A549 (cell line): Measurements from ENCODE around the gene HCFC1R1. TPM values are rescaled to one million over a fixed set of nuclear protein-coding genes. Genes with fewer than 3 reads are reported as not detected.

ENCODE experiments used
- ATAC-seq, 2 experiments: fragments of 200-7000 bp in 1 of 2; fragments of >200 bp in 1 of 2; cut with Nextera tagmentation in 1 of 2; cut with Tn5 transposase in 1 of 2; 3 replicates each; pipeline versions ENCODE4 v1.8.0 to v1.9.1; 2018 to 2020; ENCODE audit warnings: mild to moderate bottlenecking in 1 of 2, moderate library complexity in 1 of 2
- CTCF ChIA-PET: fragments of 300-600 bp; sonication (Branson Sonifier 250); formaldehyde crosslinking; extraction: SDS; loops from one replicate; lab custom pipeline; 2021; ENCODE audit warnings: antibody characterized with exemption, inconsistent platforms; lab: Yijun Ruan, JAX
- POLR2A ChIA-PET: fragments of 350-600 bp; formaldehyde crosslinking; extraction: SDS; loops from one replicate; lab custom pipeline; 2021; ENCODE audit warnings: antibody characterized with exemption, inconsistent platforms; lab: Yijun Ruan, JAX
- DNase-seq, 2 experiments: peaks; one replicate each; pipeline versions ENCODE4 v3.0.0 to v3.0.0-alpha.2; 2011 to 2016; ENCODE audit warnings: low read depth in 1 of 2, low spot score in 1 of 2
- FAIRE-seq: peaks from 2 replicates; lab custom pipeline; 2011; peaks lifted over from hg19 to GRCh38; lab: Jason Lieb, UNC
- H3K27ac ChIP-seq, 2 experiments: fragments of >200 bp; sonication (Bioruptor Twin); formaldehyde crosslinking; 3 replicates each; pipeline ENCODE4 v1.5.1; 2016 to 2017
- H3K4me1 ChIP-seq: fragments of >200 bp; sonication (Bioruptor Twin); formaldehyde crosslinking; 3 replicates; pipeline ENCODE4 v1.6.1; 2016
- H3K4me2 ChIP-seq: fragments of >200 bp; sonication (Bioruptor Twin); formaldehyde crosslinking; 3 replicates; pipeline ENCODE4 v1.6.1; 2016
- H3K4me3 ChIP-seq: fragments of >200 bp; sonication (Bioruptor Twin); formaldehyde crosslinking; 3 replicates; pipeline ENCODE4 v1.5.1; 2016
- H3K9me3 ChIP-seq: fragments of >200 bp; sonication (Bioruptor Twin); formaldehyde crosslinking; 3 replicates; pipeline ENCODE4 v1.6.1; 2016
- BCL3 ChIP-seq: fragments of >200 bp; sonication (Bioruptor Twin); formaldehyde crosslinking; IDR thresholded peaks from 3 replicates; pipeline ENCODE4 v1.6.1; 2016
- CEBPB ChIP-seq, 2 experiments: fragments of >200 bp in 1 of 2; sonication (Bioruptor Twin) in 1 of 2; formaldehyde crosslinking in 1 of 2; IDR thresholded peaks; 2 replicates each; pipeline ENCODE4 v1.6.1; 2012 to 2016
- EHF ChIP-seq: fragments of 250-450 bp; sonication (Bioruptor Pico); IDR thresholded peaks from 2 replicates; pipeline ENCODE4 v1.5.0; 2020; ENCODE audit warnings: mild to moderate bottlenecking
- ELK1 ChIP-seq: fragments of 150-350 bp; IDR thresholded peaks from 2 replicates; pipeline ENCODE4 v1.6.1; 2014; ENCODE audit warnings: low read depth, mild to moderate bottlenecking, low read length
- FOSL2 ChIP-seq, 2 experiments: fragments of 450-650 bp in 1 of 2; fragments of >200 bp in 1 of 2; sonication (Bioruptor Twin) in 1 of 2; formaldehyde crosslinking; IDR thresholded peaks; 2 replicates each; pipeline versions ENCODE4 v1.5.0 to v1.6.1; 2016 to 2020; ENCODE audit warnings: mild to moderate bottlenecking in 1 of 2, moderate library complexity in 1 of 2
- FOXS1 ChIP-seq: fragments of 250-450 bp; sonication (Bioruptor Pico); IDR thresholded peaks from 2 replicates; pipeline ENCODE4 v1.5.0; 2020; ENCODE audit warnings: mild to moderate bottlenecking, moderate library complexity
- HES2 ChIP-seq: fragments of >200 bp; sonication (Bioruptor Twin); formaldehyde crosslinking; IDR thresholded peaks from 2 replicates; pipeline ENCODE4 v1.6.1; 2016
- HMGXB4 ChIP-seq: fragments of 250-450 bp; sonication (Bioruptor Pico); IDR thresholded peaks from 2 replicates; pipeline ENCODE4 v1.5.0; 2021; ENCODE audit warnings: mild to moderate bottlenecking, moderate library complexity, borderline replicate concordance
- HOXA7 ChIP-seq: fragments of 250-450 bp; sonication (Bioruptor Pico); IDR thresholded peaks from 2 replicates; pipeline ENCODE4 v1.5.0; 2020; ENCODE audit warnings: mild to moderate bottlenecking, moderate library complexity
- HOXB13 ChIP-seq: fragments of 250-450 bp; sonication (Bioruptor Pico); IDR thresholded peaks from 2 replicates; pipeline ENCODE4 v1.5.0; 2020; ENCODE audit warnings: low read depth, mild to moderate bottlenecking, moderate library complexity
- KDM1A ChIP-seq: fragments of 200-600 bp; sonication (generic); IDR thresholded peaks from 2 replicates; pipeline ENCODE4 v1.6.1; 2016; ENCODE audit warnings: low read depth, mild to moderate bottlenecking
- KDM5A ChIP-seq: fragments of 200-600 bp; sonication (generic); IDR thresholded peaks from 2 replicates; pipeline ENCODE4 v1.6.1; 2016; ENCODE audit warnings: antibody characterized with exemption, mild to moderate bottlenecking
- MAFK ChIP-seq: fragments of 450-650 bp; IDR thresholded peaks from 2 replicates; pipeline ENCODE4 v1.6.1; 2014; ENCODE audit not compliant: partially characterized antibody
- MAX ChIP-seq: IDR thresholded peaks from 2 replicates; pipeline ENCODE4 v1.6.1; 2012
- PHF8 ChIP-seq: fragments of 200-600 bp; sonication (generic); IDR thresholded peaks from 2 replicates; pipeline ENCODE4 v1.6.1; 2016; ENCODE audit warnings: low read depth, mild to moderate bottlenecking, antibody characterized with exemption, moderate library complexity, borderline replicate concordance
- POLR2A ChIP-seq: IDR thresholded peaks from 2 replicates; pipeline ENCODE4 v1.6.1; 2012; ENCODE audit warnings: mild to moderate bottlenecking, low read length
- RAD21 ChIP-seq, 2 experiments: fragments of >200 bp in 1 of 2; sonication (Bioruptor Twin) in 1 of 2; formaldehyde crosslinking in 1 of 2; IDR thresholded peaks in 1 of 2; conservative IDR thresholded peaks in 1 of 2; 2 replicates in 1 of 2; 3 replicates in 1 of 2; pipeline ENCODE4 v1.6.1; 2012 to 2018; ENCODE audit warnings: inconsistent platforms in 1 of 2
- RARB ChIP-seq: fragments of 250-450 bp; sonication (Bioruptor Pico); IDR thresholded peaks from 2 replicates; pipeline ENCODE4 v1.8.0; 2021; ENCODE audit warnings: mild to moderate bottlenecking, moderate library complexity
- REST ChIP-seq: fragments of 200-600 bp; sonication (generic); IDR thresholded peaks from 2 replicates; pipeline ENCODE4 v1.6.1; 2016; ENCODE audit warnings: antibody characterized with exemption, mild to moderate bottlenecking, moderate library complexity
- RFX5 ChIP-seq: fragments of 450-650 bp; IDR thresholded peaks from 2 replicates; pipeline ENCODE4 v1.7.1; 2014; ENCODE audit warnings: antibody characterized with exemption, mild to moderate bottlenecking, moderate library complexity
- RNF2 ChIP-seq: fragments of 200-600 bp; sonication (generic); IDR thresholded peaks from 2 replicates; pipeline ENCODE4 v1.6.1; 2016; ENCODE audit warnings: low read depth, mild to moderate bottlenecking, antibody characterized with exemption, moderate library complexity, borderline replicate concordance
- SMC3 ChIP-seq: fragments of >200 bp; sonication (Bioruptor Twin); formaldehyde crosslinking; IDR thresholded peaks from 3 replicates; pipeline ENCODE4 v1.6.1; 2018; ENCODE audit warnings: inconsistent platforms
- SREBF2 ChIP-seq: fragments of 450-650 bp; IDR thresholded peaks from 2 replicates; pipeline ENCODE4 v1.6.1; 2014; ENCODE audit warnings: mild to moderate bottlenecking, moderate library complexity
- TP53 ChIP-seq: fragments of 250-450 bp; sonication (Bioruptor Pico); IDR thresholded peaks from 2 replicates; pipeline ENCODE4 v1.5.0; 2021; ENCODE audit warnings: mild to moderate bottlenecking, moderate library complexity
- USF2 ChIP-seq: fragments of 450-650 bp; IDR thresholded peaks from 2 replicates; pipeline ENCODE4 v1.6.1; 2014; ENCODE audit warnings: antibody characterized with exemption
- WGBS: methylation state at CpG from one replicate; pipeline ENCODE4 v1.1.6; 2017; ENCODE audit errors: missing lambda C conversion rate; 5-methylcytosine and 5-hydroxymethylcytosine counted together
- polyA plus RNA-seq, 4 experiments: library from polyadenylated mRNA; depleted of rRNA in 3 of 4; stranded (reverse); fragments of >200 nt; fragmentation: RNase III in 1 of 4; extraction: RNeasy Plus Mini Kit Qiagen cat#74134 plus additional on column Dnase treatment in 1 of 4; gene quantifications; 2 replicates in 3 of 4; 3 replicates in 1 of 4; pipeline ENCODE4 v1.2.3, GENCODE V29; 2011 to 2017

The HCFC1R1 gene
- polyA plus RNA-seq, 2 of the 4 experiments (the other 2 are of a cell fraction) = 46.4 to 179 TPM

- CTCF ChIA-PET = interaction anchor here (1.2 to 14.8 kb wide), 4 partner anchors 10 to 25 kb away, joined by 3 to 214 read pairs (median 64); partner anchors contain the start of genes CLDN6, HCFC1R1, THOC6 and TNFRSF12A
- DNase-seq = peak in 1 of 2 experiments; percentile 36
- TF ChIP-seq SREBF2 = no peak
- no peak for TF ChIP-seq TP53 (CRISPR knock-in tag)
- TF ChIP-seq MAX = no peak
- TF ChIP-seq BCL3 = no peak
- TF ChIP-seq MAFK = no peak
- no peak for TF ChIP-seq RFX5
- TF ChIP-seq PHF8 = no peak
- TF ChIP-seq HOXA7 (CRISPR knock-in tag) = no peak
- TF ChIP-seq KDM5A = no peak
- TF ChIP-seq EHF (CRISPR knock-in tag) = no peak
- TF ChIP-seq POLR2A = no peak; the same call in 1 of the 2 replicates
- no peak for TF ChIP-seq RARB (CRISPR knock-in tag)
- TF ChIP-seq SMC3 = no peak
- TF ChIP-seq HMGXB4 = no peak
- no peak for TF ChIP-seq ELK1
- TF ChIP-seq RNF2 = no peak
- TF ChIP-seq USF2 = no peak
- TF ChIP-seq HES2 = no peak
- no peak for TF ChIP-seq FOXS1 (CRISPR knock-in tag)
- TF ChIP-seq, all 56 proteins: peak for 0
- FAIRE-seq = no peak
- Histone ChIP-seq H3K4me2 (peak overlapping the region; percentile 100), H3K4me1 (peaks cover 15% of the 10 kb centered on the region; the same call in 2 of the 3 replicates), H3K27ac (peak overlapping the region; percentile 76 to 87), H3K4me3 (peak overlapping the region; percentile 65), H3K9me3 (no peaks in the 10 kb centered on the region)
- ATAC-seq = peak in 1 of 2 experiments; percentile 5; a peak in 1 of 6 replicates
- 24% methylated on average over 15 of the region's 25 CpGs for WGBS
- POLR2A ChIA-PET = interaction anchor here (1.7 to 9.6 kb wide), 2 partner anchors 17 to 24 kb away, joined by 7 to 107 read pairs; partner anchors contain the start of genes HCFC1R1, THOC6 and TNFRSF12A
Measured at GRCh38 chr16:3004781-3005284, 18.9 kb downstream of the HCFC1R1 start.

GRCh38 chr16:3004319-3004718 is 19.4 kb downstream of the HCFC1R1 start:
- Histone ChIP-seq H3K4me1 (peaks cover 15% of the 10 kb centered on the region; the same call in 2 of the 3 replicates), H3K4me3 (peak overlapping the region; percentile 65), H3K9me3 (no peaks in the 10 kb centered on the region), H3K27ac (peak overlapping the region; percentile 76 to 87; a peak in 5 of 6 replicates), H3K4me2 (peak overlapping the region; percentile 100)
- CTCF ChIA-PET = interaction anchor here (0.6 to 14.8 kb wide), 21 partner anchors 8 to 1278 kb away, joined by 3 to 214 read pairs (median 4); partner anchors contain the start of genes CLDN6, HCFC1R1, THOC6 and TNFRSF12A
- DNase-seq (no peak), FAIRE-seq (no peak), ATAC-seq (peak in 1 of 2 experiments; percentile 69; a peak in 3 of 6 replicates)
- WGBS = 3% methylated on average over 7 of the region's 67 CpGs
- POLR2A ChIA-PET = interaction anchor here (1.7 to 9.6 kb wide), 2 partner anchors 17 to 24 kb away, joined by 7 to 107 read pairs; partner anchors contain the start of genes HCFC1R1, THOC6 and TNFRSF12A
- no peak for TF ChIP-seq RAD21 (conservative IDR thresholded peaks at IDR 0.05 in 1 of 2, IDR thresholded peaks at IDR 0.05 in 1 of 2)
- no peak for TF ChIP-seq HOXB13 (CRISPR knock-in tag)
- TF ChIP-seq ELK1 = no peak
- TF ChIP-seq FOSL2 (IDR thresholded peaks at IDR 0.05) = no peak
- no peak for TF ChIP-seq FOSL2 (CRISPR knock-in tag; IDR thresholded peaks at IDR 0.05)
- no peak for TF ChIP-seq CEBPB (IDR thresholded peaks at IDR 0.05)
- TF ChIP-seq KDM1A = no peak
- no peak for TF ChIP-seq REST
- no peak for TF ChIP-seq MAX
